Upper lobe of left lung (tissue), 6 donors: ENCODE data around the gene FGF12. TPM values are rescaled to one million over a fixed set of nuclear protein-coding genes. Genes with fewer than 3 reads are reported as not detected.

ENCODE experiments used
- ATAC-seq, 2 donors: fragments of 200-7000 bp; cut with Tn5 transposase; one replicate each; pipeline ENCODE4 v1.9.1; 2022; ENCODE audit warnings: mild to moderate bottlenecking in 2 of 2, moderate library complexity in 2 of 2; ENCODE audit not compliant: low FRiP score in 2 of 2
- DNase-seq, 2 donors: peaks; one replicate each; pipeline ENCODE4 v3.0.0-alpha.2; 2019 to 2020
- H3K27ac ChIP-seq, 4 donors: fragments of 200-600 bp; sonication (generic); one replicate each; pipeline ENCODE4 v1.5.1; 2016 to 2019
- H3K27me3 ChIP-seq, 4 donors: fragments of 200-600 bp; sonication (generic); one replicate each; pipeline ENCODE4 v1.5.1; 2017 to 2019
- H3K36me3 ChIP-seq, 4 donors: fragments of 200-600 bp; sonication (generic); one replicate each; pipeline ENCODE4 v1.5.1; 2016 to 2019
- H3K4me1 ChIP-seq, 4 donors: fragments of 200-600 bp; sonication (generic); one replicate each; pipeline ENCODE4 v1.5.1; 2018 to 2019
- H3K4me3 ChIP-seq, 4 donors: fragments of 200-600 bp; sonication (generic); one replicate each; pipeline ENCODE4 v1.5.1; 2017 to 2019; ENCODE audit warnings: mild to moderate bottlenecking in 2 of 4, moderate library complexity in 1 of 4
- H3K9me3 ChIP-seq, 4 donors: fragments of 200-600 bp; sonication (generic); one replicate each; pipeline ENCODE4 v1.5.1; 2018 to 2019
- EP300 ChIP-seq, 4 donors: sonication (generic); formaldehyde crosslinking; IDR thresholded peaks; one replicate each; pipeline ENCODE4 v1.5.1; 2017; ENCODE audit warnings: antibody characterized with exemption in 4 of 4, control low read depth in 2 of 4
- POLR2A ChIP-seq, 4 donors: fragments of 450-650 bp; IDR thresholded peaks; one replicate each; pipeline ENCODE4 v1.5.1; 2016 to 2017; ENCODE audit warnings: antibody characterized with exemption in 4 of 4, mild to moderate bottlenecking in 2 of 4
- POLR2AphosphoS5 ChIP-seq, 2 donors: sonication (generic); formaldehyde crosslinking; IDR thresholded peaks; one replicate each; pipeline ENCODE4 v1.5.1; 2017; ENCODE audit warnings: antibody characterized with exemption in 2 of 2
- WGBS, 2 donors: methylation state at CpG; one replicate each; pipeline ENCODE4 v1.1.5; 2017 to 2018; 5-methylcytosine and 5-hydroxymethylcytosine counted together
- total RNA-seq, 6 donors: library from RNA; depleted of rRNA in 4 of 6; stranded (reverse); fragments of >200 nt in 4 of 6; gene quantifications; one replicate each; pipeline versions ENCODE4 v1.1.0 to v1.2.1, GENCODE V29; 2016 to 2021
- TF ChIP-seq, protein P1 (sequence below), 6 experiments: fragments of 450-650 bp in 4 of 6; fragments of 200-600 bp in 2 of 6; sonication (generic) in 2 of 6; IDR thresholded peaks; one replicate each; pipeline ENCODE4 v1.5.1; 2016 to 2019; ENCODE audit warnings: antibody characterized with exemption in 6 of 6
- donor health status: DM: no; HTN: no; CAD: no; lungs with moderate emphysema.
- donor health status: DM: no; HTN: yes; CAD: no; lungs with severe emphysema.

Gene FGF12
- total RNA-seq, 6 donors from 2014 or later, result 0.83 to 5.3 (median 2.2) TPM

DNA sequence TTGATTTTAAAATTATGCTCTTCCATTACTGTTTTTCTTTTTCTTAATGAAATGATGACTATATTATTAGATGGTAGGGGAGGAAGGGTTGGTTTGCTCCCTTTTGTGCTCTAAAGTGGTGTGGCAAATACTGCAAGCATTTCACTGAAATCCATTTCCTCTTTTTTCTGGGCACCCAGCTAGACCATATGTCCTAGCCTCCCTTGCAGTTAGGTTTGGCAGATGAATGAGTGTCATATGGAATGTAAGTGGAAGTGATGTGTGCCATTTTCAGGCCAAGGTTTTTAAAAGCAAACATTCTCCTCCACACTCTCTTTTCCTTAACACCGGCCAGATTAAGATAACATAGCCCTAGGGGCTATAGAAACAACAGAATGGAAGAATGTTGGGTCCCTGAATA lies 363.0 kb downstream of the FGF12 start:
- no peaks in the 10 kb centered on the region for H3K27me3 ChIP-seq
- ATAC-seq (no peak), DNase-seq (no peak)
- H3K9me3 ChIP-seq, result no peaks in the 10 kb centered on the region
- H3K4me3 ChIP-seq, result no peak overlapping the region
- H3K27ac ChIP-seq, result no peak overlapping the region
- H3K4me1 ChIP-seq, result no peaks in the 10 kb centered on the region
- TF ChIP-seq EP300 (IDR thresholded peaks at IDR 0.05) (no peak), POLR2A (IDR thresholded peaks at IDR 0.05) (no peak), POLR2AphosphoS5 (IDR thresholded peaks at IDR 0.05) (no peak)
- TF ChIP-seq, protein P1, sequence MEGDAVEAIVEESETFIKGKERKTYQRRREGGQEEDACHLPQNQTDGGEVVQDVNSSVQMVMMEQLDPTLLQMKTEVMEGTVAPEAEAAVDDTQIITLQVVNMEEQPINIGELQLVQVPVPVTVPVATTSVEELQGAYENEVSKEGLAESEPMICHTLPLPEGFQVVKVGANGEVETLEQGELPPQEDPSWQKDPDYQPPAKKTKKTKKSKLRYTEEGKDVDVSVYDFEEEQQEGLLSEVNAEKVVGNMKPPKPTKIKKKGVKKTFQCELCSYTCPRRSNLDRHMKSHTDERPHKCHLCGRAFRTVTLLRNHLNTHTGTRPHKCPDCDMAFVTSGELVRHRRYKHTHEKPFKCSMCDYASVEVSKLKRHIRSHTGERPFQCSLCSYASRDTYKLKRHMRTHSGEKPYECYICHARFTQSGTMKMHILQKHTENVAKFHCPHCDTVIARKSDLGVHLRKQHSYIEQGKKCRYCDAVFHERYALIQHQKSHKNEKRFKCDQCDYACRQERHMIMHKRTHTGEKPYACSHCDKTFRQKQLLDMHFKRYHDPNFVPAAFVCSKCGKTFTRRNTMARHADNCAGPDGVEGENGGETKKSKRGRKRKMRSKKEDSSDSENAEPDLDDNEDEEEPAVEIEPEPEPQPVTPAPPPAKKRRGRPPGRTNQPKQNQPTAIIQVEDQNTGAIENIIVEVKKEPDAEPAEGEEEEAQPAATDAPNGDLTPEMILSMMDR (IDR thresholded peaks at IDR 0.05), result no peak
- H3K36me3 ChIP-seq, result no peaks in the 10 kb centered on the region
- WGBS, 2 donors, result 63 to 65% methylated on average over 1 of the region's 1 CpG

DNA sequence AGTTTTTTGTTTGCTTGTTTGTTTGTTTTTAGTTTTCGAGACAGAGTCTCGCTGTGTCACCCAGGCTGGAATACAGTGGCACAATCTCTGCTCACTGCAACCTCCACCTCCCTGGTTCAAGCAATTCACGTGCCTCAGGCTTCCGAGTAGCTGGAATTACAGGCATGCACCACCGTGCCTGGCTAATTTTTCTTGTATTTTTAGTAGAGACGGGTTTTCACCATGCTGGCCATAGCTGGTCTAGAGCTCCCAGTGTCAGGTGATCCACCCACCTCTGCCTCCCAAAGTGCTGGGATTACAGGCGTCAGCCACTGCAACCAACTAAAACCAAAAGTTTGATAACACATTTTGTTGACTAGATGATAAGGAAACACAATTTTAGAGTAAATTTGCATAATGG lies 372.7 kb downstream of the FGF12 start:
- ATAC-seq (no peak), DNase-seq (no peak)
- H3K36me3 ChIP-seq, result no peaks in the 10 kb centered on the region
- 68 to 79% methylated on average over 7 of the region's 7 CpGs for WGBS, 2 donors
- H3K9me3 ChIP-seq, result no peaks in the 10 kb centered on the region
- no peak for TF ChIP-seq EP300 (IDR thresholded peaks at IDR 0.05)
- TF ChIP-seq, protein P1 (IDR thresholded peaks at IDR 0.05), result no peak
- TF ChIP-seq POLR2A (IDR thresholded peaks at IDR 0.05), result no peak
- no peak for TF ChIP-seq POLR2AphosphoS5 (IDR thresholded peaks at IDR 0.05)
- no peak overlapping the region for H3K27ac ChIP-seq
- H3K4me1 ChIP-seq, result no peaks in the 10 kb centered on the region
- no peak overlapping the region for H3K4me3 ChIP-seq
- no peaks in the 10 kb centered on the region for H3K27me3 ChIP-seq

DNA sequence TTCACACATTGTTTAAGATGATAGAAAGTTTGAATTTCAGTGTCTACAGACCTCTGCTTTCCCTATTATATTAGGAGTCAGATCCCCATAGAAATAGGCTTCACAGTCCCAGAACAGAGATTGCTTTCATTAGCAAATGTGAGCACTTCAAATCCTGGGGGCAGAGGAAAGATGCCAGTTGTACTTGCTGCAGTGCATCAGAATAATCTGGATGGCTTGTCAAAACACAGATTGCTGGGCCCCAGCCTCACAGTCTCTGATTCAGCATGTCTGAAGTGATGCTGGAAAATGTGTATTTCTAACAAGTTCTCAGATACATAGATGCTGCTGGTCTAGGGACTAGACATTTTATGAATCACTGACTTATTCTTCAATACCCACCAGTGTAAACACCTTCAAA lies 375.2 kb downstream of the FGF12 start:
- no peak for ATAC-seq
- Histone ChIP-seq H3K27me3 (no peaks in the 10 kb centered on the region), H3K36me3 (no peaks in the 10 kb centered on the region), H3K9me3 (no peaks in the 10 kb centered on the region), H3K4me1 (no peaks in the 10 kb centered on the region), H3K4me3 (no peak overlapping the region), H3K27ac (no peak overlapping the region)
- TF ChIP-seq POLR2A (IDR thresholded peaks at IDR 0.05), result no peak
- no peak for TF ChIP-seq EP300 (IDR thresholded peaks at IDR 0.05)
- TF ChIP-seq, protein P1 (IDR thresholded peaks at IDR 0.05), result no peak
- no peak for TF ChIP-seq POLR2AphosphoS5 (IDR thresholded peaks at IDR 0.05)
- no peak for DNase-seq

DNA sequence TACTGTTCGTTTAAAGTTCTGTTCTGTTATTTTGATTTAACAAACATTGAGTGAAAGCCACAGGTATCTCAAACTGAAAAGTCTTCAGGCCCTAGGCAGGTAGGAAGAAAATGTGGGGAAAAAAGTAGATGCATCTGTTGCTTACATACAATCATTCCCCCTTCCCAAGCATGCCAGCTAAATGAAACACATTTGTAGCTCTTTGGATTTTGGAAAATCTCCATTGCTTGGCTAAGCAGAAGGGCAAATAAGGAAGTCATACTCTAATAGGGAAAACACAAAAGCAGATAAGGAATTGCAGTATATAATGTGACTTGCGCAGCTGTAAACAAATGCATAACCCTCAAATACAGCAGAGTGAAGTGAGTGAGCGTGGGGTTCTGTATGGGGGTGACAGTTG lies 375.9 kb downstream of the FGF12 start:
- Histone ChIP-seq H3K4me3 (no peak overlapping the region), H3K27me3 (no peaks in the 10 kb centered on the region), H3K4me1 (no peaks in the 10 kb centered on the region), H3K36me3 (no peaks in the 10 kb centered on the region), H3K9me3 (no peaks in the 10 kb centered on the region), H3K27ac (no peak overlapping the region)
- DNase-seq (no peak), ATAC-seq (no peak)
- 71 to 73% methylated on average over 3 of the region's 3 CpGs for WGBS, 2 donors
- TF ChIP-seq POLR2A (IDR thresholded peaks at IDR 0.05), result no peak
- TF ChIP-seq POLR2AphosphoS5 (IDR thresholded peaks at IDR 0.05), result no peak
- TF ChIP-seq EP300 (IDR thresholded peaks at IDR 0.05), result no peak
- TF ChIP-seq, protein P1 (IDR thresholded peaks at IDR 0.05), result no peak

DNA sequence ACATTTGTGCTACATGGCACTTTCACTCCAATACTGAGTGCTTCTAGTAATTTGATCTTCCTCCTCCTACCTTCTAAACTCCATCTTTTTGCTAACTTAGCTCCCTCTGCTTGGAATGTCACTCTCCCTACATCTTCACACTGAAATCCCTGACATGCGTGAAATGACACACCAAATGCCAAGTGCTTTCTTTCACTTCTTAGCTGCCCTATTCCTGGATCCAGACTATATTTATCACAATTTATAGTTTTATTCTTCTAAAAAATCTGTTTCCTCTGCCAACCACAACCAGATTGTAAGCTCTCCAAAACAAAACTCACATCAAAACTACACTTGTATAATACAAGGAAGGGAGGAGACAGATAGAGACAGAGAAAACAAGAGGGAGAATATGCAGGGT lies 387.3 kb downstream of the FGF12 start:
- DNase-seq (no peak), ATAC-seq (no peak)
- H3K4me1 ChIP-seq, result no peaks in the 10 kb centered on the region
- H3K36me3 ChIP-seq, result no peaks in the 10 kb centered on the region
- no peak overlapping the region for H3K27ac ChIP-seq
- H3K9me3 ChIP-seq, result no peaks in the 10 kb centered on the region
- no peaks in the 10 kb centered on the region for H3K27me3 ChIP-seq
- TF ChIP-seq POLR2AphosphoS5 (IDR thresholded peaks at IDR 0.05) (no peak), POLR2A (IDR thresholded peaks at IDR 0.05) (no peak), EP300 (IDR thresholded peaks at IDR 0.05) (no peak)
- TF ChIP-seq, protein P1 (IDR thresholded peaks at IDR 0.05), result no peak
- no peak overlapping the region for H3K4me3 ChIP-seq
- WGBS, 2 donors, result 54 to 80% methylated on average over 1 of the region's 1 CpG
